H9 (cell line): Measurements from ENCODE around the gene NUDCD2. TPM values are rescaled to one million over a fixed set of nuclear protein-coding genes. Genes with fewer than 3 reads are reported as not detected.

Source experiments
- DNase-seq: peaks from one replicate; pipeline ENCODE4 v3.0.0-alpha.2; 2017
- H2AFZ ChIP-seq: one replicate; pipeline ENCODE4 v1.6.1; 2013; ENCODE audit warnings: mild to moderate bottlenecking, low read length, control low read depth, moderate library complexity
- H2AK5ac ChIP-seq: 2 replicates; pipeline ENCODE4 v1.6.1; 2013; ENCODE audit warnings: low read length, control low read depth, mixed read lengths; ENCODE audit not compliant: insufficient read length
- H2BK120ac ChIP-seq: one replicate; pipeline ENCODE4 v1.6.1; 2013; ENCODE audit warnings: low read depth, mild to moderate bottlenecking, low read length, control low read depth, inconsistent platforms; ENCODE audit not compliant: poor library complexity, severe bottlenecking
- H2BK12ac ChIP-seq: 2 replicates; pipeline ENCODE4 v1.6.1; 2013; ENCODE audit warnings: low read length, control low read depth, mixed read lengths, low read depth; ENCODE audit not compliant: insufficient read length
- H2BK15ac ChIP-seq: 2 replicates; pipeline ENCODE4 v1.6.1; 2013; ENCODE audit warnings: low read depth, low read length, control low read depth
- H2BK20ac ChIP-seq: one replicate; pipeline ENCODE4 v1.6.1; 2013; ENCODE audit warnings: low read depth, mild to moderate bottlenecking, low read length, control low read depth, inconsistent platforms; ENCODE audit not compliant: poor library complexity, severe bottlenecking
- H2BK5ac ChIP-seq: 2 replicates; pipeline ENCODE4 v1.6.1; 2013; ENCODE audit warnings: low read length, control low read depth, mixed read lengths; ENCODE audit not compliant: insufficient read length
- H3K14ac ChIP-seq: 2 replicates; pipeline ENCODE4 v1.6.1; 2013; ENCODE audit warnings: low read length, control low read depth; ENCODE audit not compliant: insufficient read depth
- H3K18ac ChIP-seq: 2 replicates; pipeline ENCODE4 v1.6.1; 2013; ENCODE audit warnings: low read depth, mild to moderate bottlenecking, mixed read lengths, low read length, control low read depth; ENCODE audit not compliant: insufficient read length
- H3K23ac ChIP-seq: 2 replicates; pipeline ENCODE4 v1.6.1; 2013; ENCODE audit warnings: low read length, control low read depth, mixed read lengths, low read depth; ENCODE audit not compliant: insufficient read length
- H3K23me2 ChIP-seq: 2 replicates; pipeline ENCODE4 v1.6.1; 2013; ENCODE audit warnings: low read depth, mild to moderate bottlenecking, mixed read lengths, low read length, control low read depth; ENCODE audit not compliant: insufficient read length, poor library complexity, severe bottlenecking
- H3K27ac ChIP-seq: 2 replicates; pipeline ENCODE4 v1.5.1; 2013; ENCODE audit warnings: low read length, control low read depth, mixed read lengths, low read depth; ENCODE audit not compliant: insufficient read length
- H3K27me3 ChIP-seq: 2 replicates; pipeline ENCODE4 v1.6.1; 2013; ENCODE audit warnings: low read length, control low read depth, inconsistent platforms; ENCODE audit not compliant: insufficient read depth
- H3K4ac ChIP-seq: 2 replicates; pipeline ENCODE4 v1.6.1; 2013; ENCODE audit warnings: low read depth, mild to moderate bottlenecking, control low read depth, inconsistent platforms, low read length, moderate library complexity
- H3K4me1 ChIP-seq: 2 replicates; pipeline ENCODE4 v1.6.1; 2013; ENCODE audit warnings: low read length, control low read depth, inconsistent platforms; ENCODE audit not compliant: insufficient read depth
- H3K4me2 ChIP-seq: 2 replicates; pipeline ENCODE4 v1.6.1; 2013; ENCODE audit warnings: low read length, control low read depth, mixed read lengths; ENCODE audit not compliant: insufficient read length, insufficient read depth
- H3K56ac ChIP-seq: 2 replicates; pipeline ENCODE4 v1.6.1; 2013; ENCODE audit warnings: low read depth, mild to moderate bottlenecking, mixed read lengths, low read length, control low read depth; ENCODE audit not compliant: insufficient read length
- H3K79me1 ChIP-seq: 2 replicates; pipeline ENCODE4 v1.6.1; 2013; ENCODE audit warnings: low read depth, mild to moderate bottlenecking, moderate library complexity, low read length, control low read depth, inconsistent platforms; ENCODE audit not compliant: insufficient read depth, poor library complexity, severe bottlenecking
- H3K79me2 ChIP-seq: 2 replicates; pipeline ENCODE4 v1.6.1; 2013; ENCODE audit warnings: low read length, control low read depth, inconsistent platforms; ENCODE audit not compliant: insufficient read depth
- H3K9ac ChIP-seq: 2 replicates; pipeline ENCODE4 v1.6.1; 2013; ENCODE audit warnings: low read length, control low read depth, mixed read lengths; ENCODE audit not compliant: insufficient read length; ENCODE audit errors: extremely low read depth
- H3K9me3 ChIP-seq: one replicate; pipeline ENCODE4 v1.6.1; 2013; ENCODE audit warnings: low read depth, low read length, inconsistent platforms; ENCODE audit not compliant: control insufficient read depth
- H3T11ph ChIP-seq: one replicate; pipeline ENCODE4 v1.6.1; 2013; ENCODE audit warnings: mild to moderate bottlenecking, low read length, control low read depth, inconsistent platforms
- H4K20me1 ChIP-seq: one replicate; pipeline ENCODE4 v1.6.1; 2013; ENCODE audit not compliant: control insufficient read depth, insufficient read length, insufficient read depth
- H4K5ac ChIP-seq: 2 replicates; pipeline ENCODE4 v1.6.1; 2013; ENCODE audit warnings: low read depth, mild to moderate bottlenecking, mixed read lengths, low read length, control low read depth; ENCODE audit not compliant: insufficient read length
- H4K8ac ChIP-seq: replicated peaks from 2 replicates; pipeline ENCODE4 v1.6.1; 2013; ENCODE audit warnings: low read length, control low read depth, mixed read lengths, low read depth; ENCODE audit not compliant: insufficient read length
- H4K91ac ChIP-seq: 2 replicates; pipeline ENCODE4 v1.6.1; 2013; ENCODE audit warnings: low read depth, mild to moderate bottlenecking, moderate library complexity, mixed read lengths, low read length, control low read depth; ENCODE audit not compliant: insufficient read length
- H3K27ac Mint-ChIP-seq, 3 experiments: 2 replicates in 2 of 3; 3 replicates in 1 of 3; pipeline ENCODE4 v1.8.0; 2020 to 2021; ENCODE audit warnings: mixed read lengths in 3 of 3, mild to moderate bottlenecking in 1 of 3, moderate library complexity in 1 of 3
- H3K27me3 Mint-ChIP-seq: 2 replicates; pipeline ENCODE4 v1.8.0; 2021; ENCODE audit warnings: low read depth, mild to moderate bottlenecking, moderate library complexity, mixed read lengths
- H3K36me3 Mint-ChIP-seq, 3 experiments: 2 replicates in 2 of 3; 3 replicates in 1 of 3; pipeline ENCODE4 v1.8.0; 2020 to 2021; ENCODE audit warnings: low read depth in 3 of 3, mixed read lengths in 3 of 3; ENCODE audit not compliant: insufficient read depth in 1 of 3
- H3K4me1 Mint-ChIP-seq, 2 experiments: 2 replicates each; pipeline ENCODE4 v1.8.0; 2020; ENCODE audit warnings: mixed read lengths in 2 of 2
- H3K4me3 Mint-ChIP-seq, 2 experiments: 2 replicates in 1 of 2; 3 replicates in 1 of 2; pipeline ENCODE4 v1.8.0; 2020 to 2021; ENCODE audit warnings: mild to moderate bottlenecking in 2 of 2, mixed read lengths in 2 of 2, moderate library complexity in 1 of 2
- H3K9me3 Mint-ChIP-seq, 2 experiments: 2 replicates in 1 of 2; 3 replicates in 1 of 2; pipeline ENCODE4 v1.8.0; 2020; ENCODE audit warnings: mild to moderate bottlenecking in 2 of 2, mixed read lengths in 2 of 2, moderate library complexity in 1 of 2
- WGBS: extraction: QIAGEN DNeasy Blood & Tissue Kit; methylation state at CpG from one replicate; pipeline ENCODE4 v1.1.7; 2013; ENCODE audit warnings: missing lambda C conversion rate, low lambda C conversion rate, mixed read lengths; ENCODE audit not compliant: insufficient read length; ENCODE audit errors: extremely low coverage; 5-methylcytosine and 5-hydroxymethylcytosine counted together
- total RNA-seq: library from RNA; stranded (reverse); gene quantifications from 2 replicates; pipeline ENCODE4 v1.2.1, GENCODE V29; 2021
- TF ChIP-seq, protein P1 (sequence below): fragments of 200-600 bp; sonication (generic); conservative IDR thresholded peaks from 3 replicates; pipeline ENCODE4 v1.8.0; 2021; ENCODE audit warnings: antibody characterized with exemption, mild to moderate bottlenecking

The NUDCD2 gene
- total RNA-seq, 1 experiment from 2014 or later: 42.2 TPM

DNA sequence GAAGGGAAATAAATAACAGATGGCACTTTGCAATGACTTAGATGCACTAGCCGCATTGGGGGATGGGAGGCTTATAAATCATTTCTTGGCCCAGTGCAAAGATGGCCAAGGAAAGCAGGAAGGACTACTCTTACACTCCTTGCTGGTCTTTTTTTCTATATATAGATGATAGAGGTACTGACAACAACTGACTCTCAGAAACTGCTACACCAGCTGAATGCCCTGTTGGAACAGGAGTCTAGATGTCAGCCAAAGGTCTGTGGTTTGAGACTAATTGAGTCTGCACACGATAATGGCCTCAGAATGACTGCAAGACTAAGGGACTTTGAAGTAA lies 20.8 kb downstream of the NUDCD2 start:
- H3K36me3 Mint-ChIP-seq: peaks cover 32 to 59% (median 54%) of the 10 kb centered on the region in 3 experiments
- no peak overlapping the region for H4K91ac ChIP-seq

More for the DNA sequence above, 20.8 kb downstream of the NUDCD2 start:
- no peak overlapping the region for H4K5ac ChIP-seq
- no peaks in the 10 kb centered on the region for H4K20me1 ChIP-seq
- peaks cover 15% of the 10 kb centered on the region for H3K79me2 ChIP-seq
- no peak overlapping the region for H3K56ac ChIP-seq
- H3K4me1 ChIP-seq: peaks cover 3% of the 10 kb centered on the region; the same call in 1 of the 2 replicates
- no peak overlapping the region for H2BK20ac ChIP-seq
- H2BK120ac ChIP-seq: no peak overlapping the region
- H3K23me2 ChIP-seq: peaks cover 4% of the 10 kb centered on the region
- peak overlapping the region; percentile 69 for H3K4me2 ChIP-seq
- Mint-ChIP-seq H3K27ac (peak overlapping the region in 2 of 3 experiments; percentile 34 to 87; a peak in 3 of 7 replicates), H3K4me3 (peak overlapping the region; percentile 93 to 95), H3K9me3 (no peaks in the 10 kb centered on the region), H3K27me3 (no peaks in the 10 kb centered on the region), H3K4me1 (peaks cover 34% of the 10 kb centered on the region in 2 experiments)
- no peak overlapping the region for H3K23ac ChIP-seq
- H3K9ac ChIP-seq: peak overlapping the region; percentile 58
- no peak overlapping the region for H3K18ac ChIP-seq
- no peak overlapping the region for H2BK5ac ChIP-seq
- no peak overlapping the region for H4K8ac ChIP-seq
- no peak for DNase-seq
- H2AFZ ChIP-seq: no peak overlapping the region
- H3K14ac ChIP-seq: no peak overlapping the region
- no peaks in the 10 kb centered on the region for H3K79me1 ChIP-seq
- no peak overlapping the region for H2AK5ac ChIP-seq
- no peak overlapping the region for H2BK12ac ChIP-seq
- H3K27ac ChIP-seq: no peak overlapping the region
- H3K27me3 ChIP-seq: no peaks in the 10 kb centered on the region
- TF ChIP-seq, protein P1, sequence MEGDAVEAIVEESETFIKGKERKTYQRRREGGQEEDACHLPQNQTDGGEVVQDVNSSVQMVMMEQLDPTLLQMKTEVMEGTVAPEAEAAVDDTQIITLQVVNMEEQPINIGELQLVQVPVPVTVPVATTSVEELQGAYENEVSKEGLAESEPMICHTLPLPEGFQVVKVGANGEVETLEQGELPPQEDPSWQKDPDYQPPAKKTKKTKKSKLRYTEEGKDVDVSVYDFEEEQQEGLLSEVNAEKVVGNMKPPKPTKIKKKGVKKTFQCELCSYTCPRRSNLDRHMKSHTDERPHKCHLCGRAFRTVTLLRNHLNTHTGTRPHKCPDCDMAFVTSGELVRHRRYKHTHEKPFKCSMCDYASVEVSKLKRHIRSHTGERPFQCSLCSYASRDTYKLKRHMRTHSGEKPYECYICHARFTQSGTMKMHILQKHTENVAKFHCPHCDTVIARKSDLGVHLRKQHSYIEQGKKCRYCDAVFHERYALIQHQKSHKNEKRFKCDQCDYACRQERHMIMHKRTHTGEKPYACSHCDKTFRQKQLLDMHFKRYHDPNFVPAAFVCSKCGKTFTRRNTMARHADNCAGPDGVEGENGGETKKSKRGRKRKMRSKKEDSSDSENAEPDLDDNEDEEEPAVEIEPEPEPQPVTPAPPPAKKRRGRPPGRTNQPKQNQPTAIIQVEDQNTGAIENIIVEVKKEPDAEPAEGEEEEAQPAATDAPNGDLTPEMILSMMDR: no peak
- no CpG with 5 or more reads among the region's 2 CpGs for WGBS
- H3K4ac ChIP-seq: no peak overlapping the region
- H3T11ph ChIP-seq: no peak overlapping the region
- H3K9me3 ChIP-seq: no peaks in the 10 kb centered on the region
- no peak overlapping the region for H2BK15ac ChIP-seq
